Caco-2 (cell line): Measurements from ENCODE around the gene TINCR. TPM values are rescaled to one million over a fixed set of nuclear protein-coding genes. Genes with fewer than 3 reads are reported as not detected.
A peak's percentile ranks its signal among the peaks of the same experiment; 100 is the strongest.

ENCODE experiments used
- BruUV-seq: library from RNA; stranded (reverse); fragments of 400-500 nt; replicated peaks from 2 replicates; lab custom pipeline; 2021; lab: Mats Ljungman, UMichigan
- CTCF ChIA-PET: fragments of 300-600 bp; sonication (Branson Sonifier 250); formaldehyde crosslinking; loops from one replicate; lab custom pipeline; 2022; ENCODE audit warnings: antibody characterized with exemption; lab: Charles Lee
- POLR2A ChIA-PET: fragments of 300-600 bp; sonication (Branson Sonifier 250); formaldehyde crosslinking; loops from one replicate; lab custom pipeline; 2022; ENCODE audit warnings: antibody characterized with exemption; lab: Charles Lee
- DNase-seq, 2 experiments: peaks; one replicate each; pipeline versions ENCODE4 v3.0.0 to v3.0.0-alpha.2; 2020 to 2022
- H3K27me3 ChIP-seq: replicated peaks from 2 replicates; pipeline ENCODE4 v1.6.0; 2011; ENCODE audit warnings: low read length; ENCODE audit not compliant: control insufficient read depth, insufficient read depth
- H3K36me3 ChIP-seq: 2 replicates; pipeline ENCODE4 v1.5.1; 2011; ENCODE audit warnings: low read length; ENCODE audit not compliant: control insufficient read depth, insufficient read depth
- H3K4me1 ChIP-seq: fragments of 250-450 bp; sonication (Bioruptor Pico); 2 replicates; pipeline ENCODE4 v1.5.1; 2020; ENCODE audit warnings: mild to moderate bottlenecking
- H3K4me3 ChIP-seq: 2 replicates; pipeline ENCODE4 v1.5.1; 2011; ENCODE audit warnings: low read depth, mild to moderate bottlenecking, control low read depth, low read length
- H3K9me3 ChIP-seq: fragments of 250-450 bp; sonication (Bioruptor Pico); 2 replicates; pipeline ENCODE4 v1.5.1; 2020; ENCODE audit warnings: mild to moderate bottlenecking, moderate library complexity
- H3K27ac Mint-ChIP-seq: one replicate; pipeline ENCODE4 v1.8.0; 2022; ENCODE audit warnings: mixed read lengths; ENCODE audit not compliant: unreplicated experiment
- H3K27me3 Mint-ChIP-seq: one replicate; pipeline ENCODE4 v1.8.0; 2022; ENCODE audit warnings: mixed read lengths; ENCODE audit not compliant: insufficient read depth, unreplicated experiment
- H3K36me3 Mint-ChIP-seq: one replicate; pipeline ENCODE4 v1.8.0; 2022; ENCODE audit warnings: mild to moderate bottlenecking, mixed read lengths; ENCODE audit not compliant: insufficient read depth, unreplicated experiment
- H3K4me1 Mint-ChIP-seq: one replicate; pipeline ENCODE4 v1.8.0; 2022; ENCODE audit warnings: low read depth, mixed read lengths; ENCODE audit not compliant: unreplicated experiment
- H3K4me3 Mint-ChIP-seq: one replicate; pipeline ENCODE4 v1.8.0; 2022; ENCODE audit warnings: mild to moderate bottlenecking, moderate library complexity, mixed read lengths; ENCODE audit not compliant: unreplicated experiment
- H3K9me3 Mint-ChIP-seq: one replicate; pipeline ENCODE4 v1.8.0; 2022; ENCODE audit warnings: mixed read lengths; ENCODE audit not compliant: unreplicated experiment
- intact Hi-C: fragments of 100-400 bp; cut with micrococcal nuclease; formaldehyde crosslinking; loops from one replicate; pipeline ENCODE4 v1.10.0; 2022; ENCODE audit not compliant: unreplicated experiment
- total RNA-seq: library from RNA; stranded (reverse); gene quantifications from 2 replicates; pipeline ENCODE4 v1.2.3, GENCODE V29; 2022
- TF ChIP-seq, protein P1 (sequence below), 2 experiments: fragments of 200-600 bp in 1 of 2; IDR thresholded peaks; 1 replicate in 1 of 2; 2 replicates in 1 of 2; pipeline versions ENCODE4 v1.5.1 to v1.8.0; 2011 to 2022; ENCODE audit warnings: antibody characterized with exemption in 1 of 2, control low read depth in 1 of 2, inconsistent platforms in 1 of 2, low read depth in 1 of 2, low read length in 1 of 2, mild to moderate bottlenecking in 1 of 2, moderate library complexity in 1 of 2; ENCODE audit not compliant: insufficient read depth in 1 of 2, severe bottlenecking in 1 of 2, unreplicated experiment in 1 of 2

Gene TINCR
- total RNA-seq, 1 experiment from 2014 or later: 3.8 TPM

DNA sequence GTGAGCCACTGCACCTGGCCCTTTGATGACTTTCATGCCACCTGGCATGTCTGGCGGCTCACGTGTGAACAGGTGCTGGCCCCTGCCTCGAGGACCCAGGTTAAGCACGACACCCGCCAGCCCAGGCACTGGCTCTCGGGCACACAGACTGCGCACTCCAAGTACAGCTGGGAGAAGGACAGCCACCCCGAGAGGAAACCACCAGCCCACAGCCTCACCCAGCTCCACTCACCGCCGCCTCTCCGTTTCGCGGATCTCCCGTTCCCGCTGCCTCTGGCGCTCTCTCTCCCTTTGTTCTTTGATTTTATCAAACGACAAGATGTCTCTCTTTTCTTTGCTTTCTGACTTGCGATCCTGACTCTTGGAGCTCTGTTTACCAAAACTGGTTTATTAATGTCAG, 27.4 kb upstream of the TINCR start:
- no peaks in the 10 kb centered on the region for H3K9me3 Mint-ChIP-seq
- peaks cover 89% of the 10 kb centered on the region for H3K36me3 Mint-ChIP-seq
- H3K27me3 Mint-ChIP-seq: no peaks in the 10 kb centered on the region
- DNase-seq: no peak
- H3K27ac Mint-ChIP-seq: peak overlapping the region; percentile 43
- BruUV-seq: no TSS peak
- TF ChIP-seq, protein P1, sequence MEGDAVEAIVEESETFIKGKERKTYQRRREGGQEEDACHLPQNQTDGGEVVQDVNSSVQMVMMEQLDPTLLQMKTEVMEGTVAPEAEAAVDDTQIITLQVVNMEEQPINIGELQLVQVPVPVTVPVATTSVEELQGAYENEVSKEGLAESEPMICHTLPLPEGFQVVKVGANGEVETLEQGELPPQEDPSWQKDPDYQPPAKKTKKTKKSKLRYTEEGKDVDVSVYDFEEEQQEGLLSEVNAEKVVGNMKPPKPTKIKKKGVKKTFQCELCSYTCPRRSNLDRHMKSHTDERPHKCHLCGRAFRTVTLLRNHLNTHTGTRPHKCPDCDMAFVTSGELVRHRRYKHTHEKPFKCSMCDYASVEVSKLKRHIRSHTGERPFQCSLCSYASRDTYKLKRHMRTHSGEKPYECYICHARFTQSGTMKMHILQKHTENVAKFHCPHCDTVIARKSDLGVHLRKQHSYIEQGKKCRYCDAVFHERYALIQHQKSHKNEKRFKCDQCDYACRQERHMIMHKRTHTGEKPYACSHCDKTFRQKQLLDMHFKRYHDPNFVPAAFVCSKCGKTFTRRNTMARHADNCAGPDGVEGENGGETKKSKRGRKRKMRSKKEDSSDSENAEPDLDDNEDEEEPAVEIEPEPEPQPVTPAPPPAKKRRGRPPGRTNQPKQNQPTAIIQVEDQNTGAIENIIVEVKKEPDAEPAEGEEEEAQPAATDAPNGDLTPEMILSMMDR (IDR thresholded peaks at IDR 0.05; ENCODE audit: insufficient read depth in 1 of 2, low read depth in 1 of 2, low read length in 1 of 2, severe bottlenecking in 1 of 2, unreplicated experiment in 1 of 2): no peak
- H3K4me1 ChIP-seq: no peaks in the 10 kb centered on the region
- POLR2A ChIA-PET: interaction anchor here (1.2 kb wide), 1 partner anchor 27 kb away, joined by 4 read pairs; the partner anchor contains the start of genes SAFB and SAFB2
- CTCF ChIA-PET: no interaction called here
- H3K4me3 ChIP-seq: no peak overlapping the region
- no peak overlapping the region for H3K4me3 Mint-ChIP-seq
- no peaks in the 10 kb centered on the region for H3K4me1 Mint-ChIP-seq
- peaks cover 8% of the 10 kb centered on the region for H3K36me3 ChIP-seq
- intact Hi-C loops: no loop called here
- H3K27me3 ChIP-seq: no peaks in the 10 kb centered on the region
- no peaks in the 10 kb centered on the region for H3K9me3 ChIP-seq

DNA sequence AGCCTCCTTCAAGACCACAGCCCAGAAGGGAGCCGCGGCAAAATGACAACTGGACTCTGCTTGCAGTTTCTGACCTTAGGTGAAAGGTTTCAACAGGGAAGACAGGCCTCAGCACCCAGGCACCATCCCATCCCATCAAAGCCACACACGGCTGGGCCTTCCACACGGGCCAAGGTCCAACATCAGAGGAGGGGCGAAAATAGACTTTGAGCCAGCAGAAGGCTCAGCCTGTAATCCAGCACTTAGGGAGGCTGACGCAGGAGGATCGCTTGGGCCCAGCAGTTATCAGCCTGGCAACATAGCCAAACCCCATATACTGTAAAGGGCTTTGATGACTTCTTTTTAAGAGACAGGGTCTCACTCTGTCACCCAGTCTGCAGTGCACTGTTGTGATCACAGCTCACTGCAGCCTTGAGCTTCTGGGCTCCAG, 26.8 kb upstream of the TINCR start:
- ChIA-PET CTCF (no interaction called here), POLR2A (no interaction called here)
- DNase-seq: no peak
- Histone ChIP-seq H3K9me3 (no peaks in the 10 kb centered on the region), H3K4me1 (no peaks in the 10 kb centered on the region), H3K27me3 (no peaks in the 10 kb centered on the region), H3K36me3 (peaks cover 8% of the 10 kb centered on the region), H3K4me3 (no peak overlapping the region)
- Mint-ChIP-seq H3K4me1 (no peaks in the 10 kb centered on the region), H3K36me3 (peaks cover 89% of the 10 kb centered on the region), H3K27me3 (no peaks in the 10 kb centered on the region), H3K9me3 (no peaks in the 10 kb centered on the region), H3K4me3 (no peak overlapping the region), H3K27ac (no peak overlapping the region)
- BruUV-seq: no TSS peak
- intact Hi-C loops: no loop called here
- TF ChIP-seq, protein P1 (IDR thresholded peaks at IDR 0.05; ENCODE audit: insufficient read depth in 1 of 2, low read depth in 1 of 2, low read length in 1 of 2, severe bottlenecking in 1 of 2, unreplicated experiment in 1 of 2): no peak

- CTCF ChIA-PET: no interaction called here
- no peaks in the 10 kb centered on the region for H3K4me1 Mint-ChIP-seq
- DNase-seq: no peak
- H3K36me3 ChIP-seq: peaks cover 5% of the 10 kb centered on the region
- H3K27me3 ChIP-seq: no peaks in the 10 kb centered on the region
- H3K36me3 Mint-ChIP-seq: peaks cover 90% of the 10 kb centered on the region
- no peaks in the 10 kb centered on the region for H3K9me3 ChIP-seq
- H3K4me1 ChIP-seq: no peaks in the 10 kb centered on the region
- H3K4me3 Mint-ChIP-seq: no peak overlapping the region
- intact Hi-C loops: no loop called here
- BruUV-seq: no TSS peak
- no peak overlapping the region for H3K4me3 ChIP-seq
- POLR2A ChIA-PET: no interaction called here
- no peak overlapping the region for H3K27ac Mint-ChIP-seq
- no peaks in the 10 kb centered on the region for H3K9me3 Mint-ChIP-seq
- TF ChIP-seq, protein P1 (IDR thresholded peaks at IDR 0.05; ENCODE audit: insufficient read depth in 1 of 2, low read depth in 1 of 2, low read length in 1 of 2, severe bottlenecking in 1 of 2, unreplicated experiment in 1 of 2): no peak
- no peaks in the 10 kb centered on the region for H3K27me3 Mint-ChIP-seq
These were observed 25.8 kb upstream of the TINCR start for GRCh38 chr19:5593343-5594255.
